Caco-2 (cell line): ENCODE measurements around the gene CBFB. TPM values are rescaled to one million over a fixed set of nuclear protein-coding genes. Genes with fewer than 3 reads are reported as not detected.

Experiments used
- BruUV-seq: library from RNA; stranded (reverse); fragments of 400-500 nt; replicated peaks from 2 replicates; lab custom pipeline; 2021; lab: Mats Ljungman, UMichigan
- CTCF ChIA-PET: fragments of 300-600 bp; sonication (Branson Sonifier 250); formaldehyde crosslinking; loops from one replicate; lab custom pipeline; 2022; ENCODE audit warnings: antibody characterized with exemption; lab: Charles Lee
- POLR2A ChIA-PET: fragments of 300-600 bp; sonication (Branson Sonifier 250); formaldehyde crosslinking; loops from one replicate; lab custom pipeline; 2022; ENCODE audit warnings: antibody characterized with exemption; lab: Charles Lee
- DNase-seq, 2 experiments: peaks; one replicate each; pipeline versions ENCODE4 v3.0.0 to v3.0.0-alpha.2; 2020 to 2022
- H3K27me3 ChIP-seq: replicated peaks from 2 replicates; pipeline ENCODE4 v1.6.0; 2011; ENCODE audit warnings: low read length; ENCODE audit not compliant: control insufficient read depth, insufficient read depth
- H3K36me3 ChIP-seq: 2 replicates; pipeline ENCODE4 v1.5.1; 2011; ENCODE audit warnings: low read length; ENCODE audit not compliant: control insufficient read depth, insufficient read depth
- H3K4me1 ChIP-seq: fragments of 250-450 bp; sonication (Bioruptor Pico); 2 replicates; pipeline ENCODE4 v1.5.1; 2020; ENCODE audit warnings: mild to moderate bottlenecking
- H3K4me3 ChIP-seq: 2 replicates; pipeline ENCODE4 v1.5.1; 2011; ENCODE audit warnings: low read depth, mild to moderate bottlenecking, control low read depth, low read length
- H3K9me3 ChIP-seq: fragments of 250-450 bp; sonication (Bioruptor Pico); 2 replicates; pipeline ENCODE4 v1.5.1; 2020; ENCODE audit warnings: mild to moderate bottlenecking, moderate library complexity
- H3K27ac Mint-ChIP-seq: one replicate; pipeline ENCODE4 v1.8.0; 2022; ENCODE audit warnings: mixed read lengths; ENCODE audit not compliant: unreplicated experiment
- H3K27me3 Mint-ChIP-seq: one replicate; pipeline ENCODE4 v1.8.0; 2022; ENCODE audit warnings: mixed read lengths; ENCODE audit not compliant: insufficient read depth, unreplicated experiment
- H3K36me3 Mint-ChIP-seq: one replicate; pipeline ENCODE4 v1.8.0; 2022; ENCODE audit warnings: mild to moderate bottlenecking, mixed read lengths; ENCODE audit not compliant: insufficient read depth, unreplicated experiment
- H3K4me1 Mint-ChIP-seq: one replicate; pipeline ENCODE4 v1.8.0; 2022; ENCODE audit warnings: low read depth, mixed read lengths; ENCODE audit not compliant: unreplicated experiment
- H3K4me3 Mint-ChIP-seq: one replicate; pipeline ENCODE4 v1.8.0; 2022; ENCODE audit warnings: mild to moderate bottlenecking, moderate library complexity, mixed read lengths; ENCODE audit not compliant: unreplicated experiment
- H3K9me3 Mint-ChIP-seq: one replicate; pipeline ENCODE4 v1.8.0; 2022; ENCODE audit warnings: mixed read lengths; ENCODE audit not compliant: unreplicated experiment
- CTCF ChIP-seq, 2 experiments: fragments of 200-600 bp in 1 of 2; IDR thresholded peaks; 1 replicate in 1 of 2; 2 replicates in 1 of 2; pipeline versions ENCODE4 v1.5.1 to v1.8.0; 2011 to 2022; ENCODE audit warnings: antibody characterized with exemption in 1 of 2, control low read depth in 1 of 2, inconsistent platforms in 1 of 2, low read depth in 1 of 2, low read length in 1 of 2, mild to moderate bottlenecking in 1 of 2, moderate library complexity in 1 of 2; ENCODE audit not compliant: insufficient read depth in 1 of 2, severe bottlenecking in 1 of 2, unreplicated experiment in 1 of 2
- intact Hi-C: fragments of 100-400 bp; cut with micrococcal nuclease; formaldehyde crosslinking; loops from one replicate; pipeline ENCODE4 v1.10.0; 2022; ENCODE audit not compliant: unreplicated experiment
- total RNA-seq: library from RNA; stranded (reverse); gene quantifications from 2 replicates; pipeline ENCODE4 v1.2.3, GENCODE V29; 2022

CBFB gene
- total RNA-seq, 1 experiment from 2014 or later = 102 TPM

GRCh38 chr16:67036323-67036741 lies 7.4 kb downstream of the CBFB start:
- Histone ChIP-seq H3K4me3 (no peak overlapping the region), H3K36me3 (peaks cover 1% of the 10 kb centered on the region; the same call in 1 of the 2 replicates), H3K27me3 (no peaks in the 10 kb centered on the region), H3K4me1 (0 out of 2 replicates have a peak, but pooled peaks cover 1% of the 10 kb centered on the region), H3K9me3 (no peaks in the 10 kb centered on the region)
- no peak for DNase-seq
- intact Hi-C loops = no loop called here
- peaks cover 6% of the 10 kb centered on the region for H3K4me1 Mint-ChIP-seq
- CTCF ChIA-PET = no interaction called here
- H3K9me3 Mint-ChIP-seq = no peaks in the 10 kb centered on the region
- no peak for TF ChIP-seq CTCF (IDR thresholded peaks at IDR 0.05; ENCODE audit: insufficient read depth in 1 of 2, low read depth in 1 of 2, low read length in 1 of 2, severe bottlenecking in 1 of 2, unreplicated experiment in 1 of 2)
- no TSS peak for BruUV-seq
- no peak overlapping the region for H3K4me3 Mint-ChIP-seq
- POLR2A ChIA-PET = no interaction called here
- H3K27me3 Mint-ChIP-seq = no peaks in the 10 kb centered on the region
- peaks cover 53% of the 10 kb centered on the region for H3K36me3 Mint-ChIP-seq
- no peak overlapping the region for H3K27ac Mint-ChIP-seq

- Mint-ChIP-seq H3K9me3 (no peaks in the 10 kb centered on the region), H3K36me3 (peaks cover 37% of the 10 kb centered on the region), H3K4me1 (peaks cover 3% of the 10 kb centered on the region), H3K27me3 (no peaks in the 10 kb centered on the region), H3K4me3 (no peak overlapping the region), H3K27ac (no peak overlapping the region)
- POLR2A ChIA-PET = no interaction called here
- no peak for DNase-seq
- TF ChIP-seq CTCF (IDR thresholded peaks at IDR 0.05; ENCODE audit: insufficient read depth in 1 of 2, low read depth in 1 of 2, low read length in 1 of 2, severe bottlenecking in 1 of 2, unreplicated experiment in 1 of 2) = no peak
- H3K4me3 ChIP-seq = no peak overlapping the region
- no peaks in the 10 kb centered on the region for H3K27me3 ChIP-seq
- H3K36me3 ChIP-seq = peaks cover 1% of the 10 kb centered on the region; the same call in 1 of the 2 replicates
- H3K4me1 ChIP-seq = no peaks in the 10 kb centered on the region
- CTCF ChIA-PET = no interaction called here
- no TSS peak for BruUV-seq
- intact Hi-C loops = no loop called here
- no peaks in the 10 kb centered on the region for H3K9me3 ChIP-seq
These were observed 10.5 kb downstream of the CBFB start for GRCh38 chr16:67039260-67040020.

- H3K27me3 ChIP-seq = no peaks in the 10 kb centered on the region
- no peak overlapping the region for H3K4me3 ChIP-seq
- peaks cover 1% of the 10 kb centered on the region; the same call in 1 of the 2 replicates for H3K36me3 ChIP-seq
- BruUV-seq = no TSS peak
- CTCF ChIA-PET = no interaction called here
- peaks cover 31% of the 10 kb centered on the region for H3K36me3 Mint-ChIP-seq
- no peak for TF ChIP-seq CTCF (IDR thresholded peaks at IDR 0.05; ENCODE audit: insufficient read depth in 1 of 2, low read depth in 1 of 2, low read length in 1 of 2, severe bottlenecking in 1 of 2, unreplicated experiment in 1 of 2)
- H3K4me1 ChIP-seq = no peaks in the 10 kb centered on the region
- POLR2A ChIA-PET = no interaction called here
- H3K27ac Mint-ChIP-seq = no peak overlapping the region
- no peaks in the 10 kb centered on the region for H3K27me3 Mint-ChIP-seq
- H3K4me1 Mint-ChIP-seq = no peaks in the 10 kb centered on the region
- no peaks in the 10 kb centered on the region for H3K9me3 Mint-ChIP-seq
- H3K4me3 Mint-ChIP-seq = no peak overlapping the region
- no peaks in the 10 kb centered on the region for H3K9me3 ChIP-seq
- no peak for DNase-seq
- intact Hi-C loops = no loop called here
These were observed 11.2 kb downstream of the CBFB start for GRCh38 chr16:67040166-67040565.
